ENCODE measurements around the gene TOGARAM2. TPM values are rescaled to one million over a fixed set of nuclear protein-coding genes. Genes with fewer than 3 reads are reported as not detected.

TOGARAM2 gene
- total and polyA plus RNA-seq, 10 of the 15 experiments (the other 5 are each of a cell fraction or from before 2014, with no cell fraction given) = 0.01 to 0.06 (median 0.03) TPM; not detected in 7

DNA sequence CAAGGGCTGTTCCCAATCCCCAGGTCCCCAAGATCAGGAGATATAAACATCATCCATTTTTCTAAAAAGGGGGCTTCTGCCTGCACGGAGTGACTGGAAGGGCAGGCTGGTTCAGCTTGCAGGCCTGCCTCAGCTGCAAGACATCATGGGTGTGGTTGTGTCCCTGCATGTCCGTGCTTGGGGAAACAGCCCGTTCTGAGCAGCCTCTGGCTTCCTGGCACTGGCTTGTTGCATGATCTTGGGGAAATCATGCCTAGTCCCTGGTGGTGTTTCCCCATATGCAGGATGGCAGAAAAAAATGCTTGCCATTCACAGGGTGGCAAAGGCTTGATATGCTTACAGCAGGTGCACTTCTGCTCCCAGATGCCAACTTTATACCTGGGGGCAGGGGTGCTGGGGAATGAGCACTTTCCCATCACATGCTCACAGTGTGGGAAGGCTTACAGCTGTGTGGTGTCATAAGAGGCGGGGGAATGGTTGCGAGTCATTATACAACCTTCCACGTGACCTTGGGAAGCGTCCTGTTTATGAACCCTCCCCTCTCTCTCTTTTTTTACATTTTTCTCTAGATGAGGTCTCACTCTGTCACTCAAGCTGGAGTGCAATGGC, 86.0 kb downstream of the TOGARAM2 start:
- Histone ChIP-seq H3K27me3 (replicated peaks in 1 of 2; ENCODE audit: control insufficient read depth in 2 of 2, insufficient read depth in 2 of 2, low read length in 1 of 2) (no peaks in the 10 kb centered on the region), H3K79me2 (ENCODE audit: control insufficient read depth, insufficient read depth, low read length) (no peaks in the 10 kb centered on the region), H3K27ac (ENCODE audit: control insufficient read depth, insufficient read depth) (no peak overlapping the region), H2AFZ (ENCODE audit: control insufficient read depth, low read depth, low read length) (no peak overlapping the region), H3K4me2 (ENCODE audit: control insufficient read depth, insufficient read depth) (no peak overlapping the region), H3K4me3 (no peak overlapping the region), H3K9me3 (replicated peaks; ENCODE audit: control insufficient read depth, insufficient read depth, low read length) (no peaks in the 10 kb centered on the region), H3K4me1 (ENCODE audit: control insufficient read depth, insufficient read depth, low read length) (no peaks in the 10 kb centered on the region), H3K9ac (ENCODE audit: control insufficient read depth, insufficient read depth, low read length) (no peak overlapping the region), H4K20me1 (ENCODE audit: control insufficient read depth, insufficient read depth) (no peaks in the 10 kb centered on the region), H3K36me3 (ENCODE audit: control insufficient read depth in 2 of 2, insufficient read depth in 2 of 2, low read length in 1 of 2) (no peaks in the 10 kb centered on the region)
- FAIRE-seq (no peak), ATAC-seq (no peak), DNase-seq (ENCODE audit: low read depth, low spot score) (no peak)
- no TSS peak for BruUV-seq (replicated peaks)
- 57% methylated on average over 7 of the region's 7 CpGs for WGBS (ENCODE audit: insufficient coverage, insufficient replicate concordance, low lambda C conversion rate, missing lambda C conversion rate)
- ChIA-PET SMC1A (ENCODE audit: uncharacterized antibody, unreplicated experiment) (interaction anchor here (1.3 kb wide), 1 partner anchor 115 kb away, joined by 3 read pairs; no protein-coding TSS in a partner anchor), POLR2A (no interaction called here), RAD21 (ENCODE audit: unreplicated experiment) (no interaction called here), CTCF (no interaction called here)
- intact Hi-C loops (cut with micrococcal nuclease; ENCODE audit: unreplicated experiment) (no loop called here), in situ Hi-C loops (cut with MboI) (no loop called here)
- TF ChIP-seq NFIC (IDR thresholded peaks at IDR 0.05; ENCODE audit: low read depth, low read length) (no peak), BMI1 (IDR thresholded peaks at IDR 0.05; ENCODE audit: borderline replicate concordance) (no peak), MYC (IDR thresholded peaks at IDR 0.05; ENCODE audit: insufficient read depth, insufficient read length, insufficient replicate concordance, low read length, severe bottlenecking) (no peak), GATAD2B (conservative IDR thresholded peaks at IDR 0.05; ENCODE audit: low read depth) (no peak), ZBTB11 (CRISPR knock-in tag; IDR thresholded peaks at IDR 0.05) (no peak), SRF (IDR thresholded peaks at IDR 0.05; ENCODE audit: low read depth in 2 of 2, low read length in 2 of 2) (no peak), NFYB (IDR thresholded peaks at IDR 0.05; ENCODE audit: insufficient read depth, low read depth, low read length) (no peak), ZNF274 (IDR thresholded peaks at IDR 0.05; ENCODE audit: insufficient read depth, insufficient read length) (no peak), RUNX3 (IDR thresholded peaks at IDR 0.05; ENCODE audit: low read length) (no peak), MXI1 (IDR thresholded peaks at IDR 0.05; ENCODE audit: low read depth, low read length) (no peak), RELA (IDR thresholded peaks at IDR 0.05; ENCODE audit: borderline replicate concordance, partially characterized antibody) (no peak), BACH1 (IDR thresholded peaks at IDR 0.05; ENCODE audit: borderline replicate concordance) (no peak), RB1 (IDR thresholded peaks at IDR 0.05; ENCODE audit: borderline replicate concordance) (no peak)
- TF ChIP-seq, protein P1, sequence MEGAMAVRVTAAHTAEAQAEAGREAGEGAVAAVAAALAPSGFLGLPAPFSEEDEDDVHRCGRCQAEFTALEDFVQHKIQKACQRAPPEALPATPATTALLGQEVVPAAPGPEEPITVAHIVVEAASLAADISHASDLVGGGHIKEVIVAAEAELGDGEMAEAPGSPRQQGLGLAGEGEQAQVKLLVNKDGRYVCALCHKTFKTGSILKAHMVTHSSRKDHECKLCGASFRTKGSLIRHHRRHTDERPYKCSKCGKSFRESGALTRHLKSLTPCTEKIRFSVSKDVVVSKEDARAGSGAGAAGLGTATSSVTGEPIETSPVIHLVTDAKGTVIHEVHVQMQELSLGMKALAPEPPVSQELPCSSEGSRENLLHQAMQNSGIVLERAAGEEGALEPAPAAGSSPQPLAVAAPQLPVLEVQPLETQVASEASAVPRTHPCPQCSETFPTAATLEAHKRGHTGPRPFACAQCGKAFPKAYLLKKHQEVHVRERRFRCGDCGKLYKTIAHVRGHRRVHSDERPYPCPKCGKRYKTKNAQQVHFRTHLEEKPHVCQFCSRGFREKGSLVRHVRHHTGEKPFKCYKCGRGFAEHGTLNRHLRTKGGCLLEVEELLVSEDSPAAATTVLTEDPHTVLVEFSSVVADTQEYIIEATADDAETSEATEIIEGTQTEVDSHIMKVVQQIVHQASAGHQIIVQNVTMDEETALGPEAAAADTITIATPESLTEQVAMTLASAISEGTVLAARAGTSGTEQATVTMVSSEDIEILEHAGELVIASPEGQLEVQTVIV (IDR thresholded peaks at IDR 0.05; ENCODE audit: borderline replicate concordance, partially characterized antibody) = no peak
- TF ChIP-seq, protein P2, sequence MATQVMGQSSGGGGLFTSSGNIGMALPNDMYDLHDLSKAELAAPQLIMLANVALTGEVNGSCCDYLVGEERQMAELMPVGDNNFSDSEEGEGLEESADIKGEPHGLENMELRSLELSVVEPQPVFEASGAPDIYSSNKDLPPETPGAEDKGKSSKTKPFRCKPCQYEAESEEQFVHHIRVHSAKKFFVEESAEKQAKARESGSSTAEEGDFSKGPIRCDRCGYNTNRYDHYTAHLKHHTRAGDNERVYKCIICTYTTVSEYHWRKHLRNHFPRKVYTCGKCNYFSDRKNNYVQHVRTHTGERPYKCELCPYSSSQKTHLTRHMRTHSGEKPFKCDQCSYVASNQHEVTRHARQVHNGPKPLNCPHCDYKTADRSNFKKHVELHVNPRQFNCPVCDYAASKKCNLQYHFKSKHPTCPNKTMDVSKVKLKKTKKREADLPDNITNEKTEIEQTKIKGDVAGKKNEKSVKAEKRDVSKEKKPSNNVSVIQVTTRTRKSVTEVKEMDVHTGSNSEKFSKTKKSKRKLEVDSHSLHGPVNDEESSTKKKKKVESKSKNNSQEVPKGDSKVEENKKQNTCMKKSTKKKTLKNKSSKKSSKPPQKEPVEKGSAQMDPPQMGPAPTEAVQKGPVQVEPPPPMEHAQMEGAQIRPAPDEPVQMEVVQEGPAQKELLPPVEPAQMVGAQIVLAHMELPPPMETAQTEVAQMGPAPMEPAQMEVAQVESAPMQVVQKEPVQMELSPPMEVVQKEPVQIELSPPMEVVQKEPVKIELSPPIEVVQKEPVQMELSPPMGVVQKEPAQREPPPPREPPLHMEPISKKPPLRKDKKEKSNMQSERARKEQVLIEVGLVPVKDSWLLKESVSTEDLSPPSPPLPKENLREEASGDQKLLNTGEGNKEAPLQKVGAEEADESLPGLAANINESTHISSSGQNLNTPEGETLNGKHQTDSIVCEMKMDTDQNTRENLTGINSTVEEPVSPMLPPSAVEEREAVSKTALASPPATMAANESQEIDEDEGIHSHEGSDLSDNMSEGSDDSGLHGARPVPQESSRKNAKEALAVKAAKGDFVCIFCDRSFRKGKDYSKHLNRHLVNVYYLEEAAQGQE (IDR thresholded peaks at IDR 0.05; ENCODE audit: low read depth, low read length) = no peak
